HepG2 (cell line): ENCODE measurements around the gene PRPF38A. TPM values are rescaled to one million over a fixed set of nuclear protein-coding genes. Genes with fewer than 3 reads are reported as not detected.

Experiments
- ATAC-seq: fragments of 200-7000 bp; cut with Tn5 transposase; 3 replicates; pipeline ENCODE4 v1.9.1; 2020; ENCODE audit warnings: mild to moderate bottlenecking, moderate library complexity
- BruUV-seq: library from RNA; stranded (reverse); fragments of 400-500 nt; replicated peaks from 2 replicates; lab custom pipeline; 2021; lab: Mats Ljungman, UMichigan
- CTCF ChIA-PET: fragments of 300-600 bp; formaldehyde crosslinking; extraction: SDS; loops from one replicate; lab custom pipeline; 2021; ENCODE audit warnings: low total read pairs, inconsistent platforms, low intra/inter-chr PET ratio; lab: Yijun Ruan, JAX
- POLR2A ChIA-PET: fragments of 350-600 bp; sonication (Branson Sonifier 250); formaldehyde crosslinking; loops from one replicate; lab custom pipeline; 2020; ENCODE audit warnings: antibody characterized with exemption, inconsistent platforms; lab: Yijun Ruan, JAX
- DNase-seq: peaks from one replicate; pipeline ENCODE4 v3.0.0-alpha.2; 2015; ENCODE audit warnings: low spot score
- FAIRE-seq: peaks from 3 replicates; lab custom pipeline; 2011; peaks lifted over from hg19 to GRCh38; lab: Jason Lieb, UNC
- H2AFZ ChIP-seq: one replicate; pipeline ENCODE4 v1.6.1; 2011; ENCODE audit warnings: low read length, inconsistent platforms
- H3K27ac ChIP-seq: fragments of 300-600 bp; 3 replicates; pipeline ENCODE4 v1.8.0; 2011; ENCODE audit warnings: mixed run types, mild to moderate bottlenecking, mixed read lengths, low read length, inconsistent platforms; ENCODE audit not compliant: insufficient read depth; ENCODE audit errors: extremely low read length
- H3K27me3 ChIP-seq, 2 experiments: fragments of 200-600 bp in 1 of 2; 2 replicates in 1 of 2; 3 replicates in 1 of 2; pipeline versions ENCODE4 v1.6.0 to v1.8.0; 2011; ENCODE audit warnings: low read length in 2 of 2, mild to moderate bottlenecking in 2 of 2, moderate library complexity in 2 of 2, inconsistent platforms in 1 of 2; ENCODE audit not compliant: insufficient read depth in 2 of 2, control insufficient read depth in 1 of 2
- H3K36me3 ChIP-seq, 2 experiments: fragments of 200-600 bp in 1 of 2; replicated peaks in 1 of 2; 2 replicates in 1 of 2; 3 replicates in 1 of 2; pipeline versions ENCODE4 v1.5.1 to v1.8.0; 2011; ENCODE audit warnings: low read length in 2 of 2, inconsistent platforms in 1 of 2; ENCODE audit not compliant: insufficient read depth in 2 of 2, control insufficient read depth in 1 of 2
- H3K4me1 ChIP-seq: 2 replicates; pipeline ENCODE4 v1.5.1; 2012; ENCODE audit warnings: low read length, inconsistent platforms; ENCODE audit not compliant: insufficient read depth
- H3K4me2 ChIP-seq: 2 replicates; pipeline ENCODE4 v1.6.0; 2011; ENCODE audit warnings: low read depth, low read length, inconsistent platforms
- H3K4me3 ChIP-seq, 3 experiments: fragments of 200-600 bp in 1 of 3; sonication (generic), shearing (Covaris generic) in 1 of 3; replicated peaks in 1 of 3; 2 replicates each; pipeline ENCODE4 v1.5.1; 2011 to 2016; ENCODE audit warnings: low read length in 3 of 3, inconsistent platforms in 2 of 3, low read depth in 2 of 3, mild to moderate bottlenecking in 2 of 3, control low read depth in 1 of 3, mixed read lengths in 1 of 3; ENCODE audit not compliant: insufficient read depth in 1 of 3
- H3K79me2 ChIP-seq: one replicate; pipeline ENCODE4 v1.6.1; 2011; ENCODE audit warnings: low read length, inconsistent platforms; ENCODE audit not compliant: insufficient read depth
- H3K9ac ChIP-seq: 2 replicates; pipeline ENCODE4 v1.6.0; 2011; ENCODE audit warnings: mild to moderate bottlenecking, low read depth, low read length, inconsistent platforms; ENCODE audit not compliant: insufficient read depth
- H3K9me3 ChIP-seq: 2 replicates; pipeline ENCODE4 v1.5.1; 2012; ENCODE audit warnings: mild to moderate bottlenecking, low read length
- H4K20me1 ChIP-seq: 2 replicates; pipeline ENCODE4 v1.6.0; 2011; ENCODE audit warnings: inconsistent platforms, mild to moderate bottlenecking, low read length, moderate library complexity; ENCODE audit not compliant: insufficient read depth
- CENPX ChIP-seq: sonication (generic); formaldehyde crosslinking; IDR thresholded peaks from 2 replicates; pipeline ENCODE4 v1.9.0; 2021; ENCODE audit warnings: mild to moderate bottlenecking, missing genetic modification reagents, moderate library complexity
- EP300 ChIP-seq, 3 experiments: sonication (generic) in 1 of 3; formaldehyde crosslinking in 1 of 3; IDR thresholded peaks; 2 replicates each; pipeline versions ENCODE4 v1.5.1 to v1.6.1; 2011 to 2020; ENCODE audit warnings: low read depth in 2 of 3, low read length in 2 of 3, borderline replicate concordance in 1 of 3, improper control_type of control experiment in 1 of 3, mild to moderate bottlenecking in 1 of 3, missing genetic modification reagents in 1 of 3, moderate library complexity in 1 of 3
- FOXJ3 ChIP-seq: sonication (generic); formaldehyde crosslinking; IDR thresholded peaks from 2 replicates; pipeline ENCODE4 v1.4.0; 2020; ENCODE audit warnings: missing genetic modification reagents, mild to moderate bottlenecking, borderline replicate concordance
- HOXA5 ChIP-seq: sonication (generic); formaldehyde crosslinking; IDR thresholded peaks from 2 replicates; pipeline ENCODE4 v1.4.0; 2020; ENCODE audit warnings: missing genetic modification reagents
- KMT2B ChIP-seq: IDR thresholded peaks from 2 replicates; pipeline ENCODE4 v1.6.1; 2016; ENCODE audit warnings: missing genetic modification reagents, missing compliant biosample characterization
- ZKSCAN8 ChIP-seq: IDR thresholded peaks from 2 replicates; pipeline ENCODE4 v1.6.1; 2016; ENCODE audit warnings: borderline replicate concordance, missing genetic modification reagents, missing compliant biosample characterization
- ZNF367 ChIP-seq: sonication (generic); formaldehyde crosslinking; IDR thresholded peaks from 2 replicates; pipeline ENCODE4 v1.4.0; 2020; ENCODE audit warnings: missing genetic modification reagents, borderline replicate concordance
- ZNF713 ChIP-seq: sonication (generic); formaldehyde crosslinking; IDR thresholded peaks from 2 replicates; pipeline ENCODE4 v1.4.0; 2020; ENCODE audit warnings: mild to moderate bottlenecking, missing genetic modification reagents
- WGBS: methylation state at CpG from one replicate; pipeline ENCODE4 v1.1.6; 2017; ENCODE audit warnings: low lambda C conversion rate; 5-methylcytosine and 5-hydroxymethylcytosine counted together
- in situ Hi-C: cut with HindIII; loops from 2 replicates; pipeline ENCODE4 v1.10.0; 2017; ENCODE audit warnings: low pct_unique_long_range_greater_than_20kb; ENCODE audit not compliant: extremely low pct_ligation_motif_present
- intact Hi-C: fragments of 100-400 bp; cut with micrococcal nuclease; formaldehyde crosslinking; loops from one replicate; pipeline ENCODE4 v1.10.0; 2022; ENCODE audit not compliant: unreplicated experiment
- polyA plus RNA-seq, 8 experiments: library from polyadenylated mRNA; depleted of rRNA in 3 of 8; stranded (reverse) in 7 of 8; unstranded in 1 of 8; fragments of >200 nt; fragmentation: Illumina TruSeq in 4 of 8; extraction: Trizol in 4 of 8; gene quantifications; 2 replicates each; pipeline versions ENCODE4 v1.2.1 to v1.2.3, GENCODE V29; 2011 to 2016; ENCODE audit warnings: low read depth in 4 of 8, missing spikeins in 1 of 8, mixed read lengths in 1 of 8; ENCODE audit not compliant: insufficient read depth in 1 of 8
- total RNA-seq, 5 experiments: library from RNA; depleted of rRNA; stranded (reverse); fragments of >200 nt; fragmentation: Illumina TruSeq; extraction: Trizol; gene quantifications; 2 replicates each; pipeline ENCODE4 v1.2.3, GENCODE V29; 2016; ENCODE audit warnings: low read depth in 1 of 5

PRPF38A gene
- total and polyA plus RNA-seq, 2 of the 13 experiments (the other 11 are each of a cell fraction or from before 2014, with no cell fraction given) = 18.3 to 45.5 TPM

- H3K4me1 ChIP-seq = no peaks in the 10 kb centered on the region
- DNase-seq (no peak), ATAC-seq (no peak)
- no peak overlapping the region for H3K4me2 ChIP-seq
- H3K4me3 ChIP-seq = no peak overlapping the region
- no peak overlapping the region for H3K27ac ChIP-seq
- no peaks in the 10 kb centered on the region for H3K79me2 ChIP-seq
- no peaks in the 10 kb centered on the region for H4K20me1 ChIP-seq
- H3K36me3 ChIP-seq = peaks cover 11 to 37% of the 10 kb centered on the region in 2 experiments
- H3K9me3 ChIP-seq = no peaks in the 10 kb centered on the region
- BruUV-seq = TSS peak; percentile 4
- no peak overlapping the region for H3K9ac ChIP-seq
- H2AFZ ChIP-seq = no peak overlapping the region
- 95% methylated on average over 4 of the region's 4 CpGs for WGBS
- CTCF ChIA-PET = no interaction called here
- H3K27me3 ChIP-seq = no peaks in the 10 kb centered on the region
- intact Hi-C loops = no loop called here
- TF ChIP-seq ZNF367 (CRISPR knock-in tag) = no peak
- TF ChIP-seq ZKSCAN8 (CRISPR knock-in tag) = no peak
- TF ChIP-seq KMT2B (CRISPR knock-in tag) = no peak
- no peak for TF ChIP-seq CENPX (CRISPR knock-in tag)
- TF ChIP-seq, all 625 proteins: peak for 0
- no peak for FAIRE-seq
- in situ Hi-C loops = no loop called here
- POLR2A ChIA-PET = no interaction called here
Observed at GRCh38 chr1:52439976-52440375, 35.6 kb downstream of the PRPF38A start.

GRCh38 chr1:52444463-52444862 lies 40.1 kb downstream of the PRPF38A start:
- H3K27me3 ChIP-seq = no peaks in the 10 kb centered on the region
- H3K9ac ChIP-seq = no peak overlapping the region
- ChIA-PET CTCF (no interaction called here), POLR2A (no interaction called here)
- no peak overlapping the region for H3K4me3 ChIP-seq
- no peak for DNase-seq
- BruUV-seq = no TSS peak
- no peak overlapping the region for H3K27ac ChIP-seq
- TF ChIP-seq HOXA5 (CRISPR knock-in tag) (no peak), ZNF713 (CRISPR knock-in tag) (no peak), EP300 (IDR thresholded peaks at IDR 0.05; ENCODE audit: low read depth in 2 of 2, low read length in 2 of 2) (no peak), EP300 (CRISPR knock-in tag; IDR thresholded peaks at IDR 0.05; ENCODE audit: borderline replicate concordance) (no peak), FOXJ3 (CRISPR knock-in tag) (no peak)
- TF ChIP-seq, all 625 proteins: peak for 0
- no peak for FAIRE-seq
- in situ Hi-C loops (no loop called here), intact Hi-C loops (no loop called here)
- peaks cover 5 to 31% of the 10 kb centered on the region in 2 experiments; a peak in 4 of 5 replicates for H3K36me3 ChIP-seq
- H3K4me1 ChIP-seq = no peaks in the 10 kb centered on the region
- no peak overlapping the region for H3K4me2 ChIP-seq
- 94% methylated on average over 2 of the region's 2 CpGs for WGBS
- no peak for ATAC-seq
- H2AFZ ChIP-seq = no peak overlapping the region
- H3K79me2 ChIP-seq = no peaks in the 10 kb centered on the region
- H4K20me1 ChIP-seq = no peaks in the 10 kb centered on the region
- no peaks in the 10 kb centered on the region for H3K9me3 ChIP-seq
